SKM-1 (cell line): Measurements from ENCODE around the gene ROR1.

Experiments used
- DNase-seq: peaks from one replicate; lab custom pipeline; 2025; ENCODE audit not compliant: unreplicated experiment; lab: John Stamatoyannopoulos, UW

ROR1 gene

GRCh38 chr1:64126581-64126980, 352.8 kb downstream of the ROR1 start:
- no peak for DNase-seq

DNA sequence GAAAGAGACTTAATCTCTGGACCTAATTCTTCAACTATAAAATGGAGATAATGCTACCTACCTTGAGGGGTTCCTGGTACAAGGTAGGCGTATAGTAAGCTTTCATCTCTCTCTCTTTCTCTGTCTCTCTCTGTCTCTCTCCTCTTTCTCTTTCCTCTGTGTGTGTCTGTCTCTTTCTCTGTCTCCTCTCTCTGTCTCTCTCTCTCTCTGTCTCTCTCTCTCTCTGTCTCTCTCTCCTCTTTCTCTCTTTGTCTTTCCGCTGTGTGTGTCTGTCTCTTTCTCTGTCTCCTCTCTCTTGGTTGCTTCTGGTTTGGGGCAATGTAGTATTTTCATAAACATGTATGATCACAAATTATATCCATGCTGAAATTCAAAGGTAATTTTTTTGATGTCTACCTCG, 353.5 kb downstream of the ROR1 start:
- no peak for DNase-seq

DNA sequence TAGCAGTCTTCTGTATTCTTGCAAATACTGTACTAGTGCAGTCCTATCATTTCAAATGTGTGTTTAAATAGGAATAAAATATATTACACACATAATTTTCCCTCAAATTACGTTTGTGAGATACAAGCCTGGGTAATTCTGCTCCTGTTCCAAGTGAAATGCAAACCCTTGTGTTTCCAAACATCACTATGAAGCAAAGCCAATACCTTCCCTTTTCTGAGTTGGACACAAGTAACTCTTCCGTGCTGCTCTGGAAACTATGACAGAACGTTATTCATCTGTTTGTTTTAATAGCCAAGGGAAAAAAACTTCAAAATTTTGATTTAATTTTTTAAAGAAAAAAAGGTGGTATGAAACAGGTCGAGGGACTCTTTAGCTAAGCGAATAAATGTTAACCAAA, 355.9 kb downstream of the ROR1 start:
- no peak for DNase-seq

DNA sequence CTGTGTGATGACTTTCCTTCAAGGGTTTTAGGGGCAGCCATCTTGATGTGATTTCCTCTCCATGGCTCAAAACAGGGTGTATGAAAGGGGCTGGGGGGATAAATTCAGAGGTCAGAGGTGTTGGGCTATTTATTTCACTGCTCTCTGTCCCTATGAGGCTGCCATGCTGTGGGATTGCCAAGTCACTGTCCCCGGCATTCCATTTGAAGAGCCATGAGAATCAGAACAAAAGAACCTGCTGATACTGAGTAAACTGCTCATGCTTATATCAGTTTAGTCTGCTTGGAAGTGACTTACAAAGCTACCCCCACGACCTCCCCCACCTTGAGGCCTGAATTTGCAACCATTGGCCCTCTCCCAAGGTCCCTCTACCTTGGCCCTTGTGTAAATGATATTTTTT, 357.3 kb downstream of the ROR1 start:
- no peak for DNase-seq

GRCh38 chr1:64133036-64133435, 359.2 kb downstream of the ROR1 start:
- no peak for DNase-seq

DNA sequence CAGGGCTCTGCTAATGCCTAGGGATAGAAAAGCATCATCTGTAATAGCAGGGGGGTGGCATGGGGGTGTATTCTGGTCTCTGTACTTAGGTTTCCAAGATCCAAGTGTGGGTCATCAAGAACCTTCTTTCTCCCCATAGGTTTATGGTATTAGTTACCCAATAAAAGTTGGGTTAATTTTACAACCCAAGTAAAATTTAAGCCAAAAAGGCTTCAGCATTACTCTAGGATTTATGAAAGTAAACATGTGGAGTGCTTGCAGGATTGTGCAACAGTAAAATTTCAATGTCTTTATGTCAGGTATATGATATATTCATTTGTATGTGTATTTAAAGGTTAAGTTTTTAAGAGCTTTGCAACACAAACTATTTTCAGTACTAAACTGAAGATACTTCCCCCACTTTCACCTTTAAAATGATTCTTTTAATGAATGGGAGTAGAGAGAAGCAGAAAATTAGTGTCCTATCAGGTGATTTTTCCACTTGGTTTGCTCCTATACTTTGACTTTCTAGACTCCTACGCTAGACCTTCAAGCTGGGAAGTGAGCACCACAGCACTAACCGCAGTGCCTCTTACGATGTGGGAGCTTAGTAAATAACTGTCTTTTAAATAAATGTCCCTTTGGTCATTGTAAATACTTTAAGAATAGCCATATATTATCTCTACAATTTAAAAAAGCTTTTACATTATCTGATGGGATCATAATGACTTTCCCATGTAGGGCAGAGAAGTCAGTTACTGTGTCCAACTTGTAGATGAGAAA, 361.8 kb downstream of the ROR1 start:
- DNase-seq, result no peak

GRCh38 chr1:64136296-64136695, 362.5 kb downstream of the ROR1 start:
- DNase-seq, result no peak

DNA sequence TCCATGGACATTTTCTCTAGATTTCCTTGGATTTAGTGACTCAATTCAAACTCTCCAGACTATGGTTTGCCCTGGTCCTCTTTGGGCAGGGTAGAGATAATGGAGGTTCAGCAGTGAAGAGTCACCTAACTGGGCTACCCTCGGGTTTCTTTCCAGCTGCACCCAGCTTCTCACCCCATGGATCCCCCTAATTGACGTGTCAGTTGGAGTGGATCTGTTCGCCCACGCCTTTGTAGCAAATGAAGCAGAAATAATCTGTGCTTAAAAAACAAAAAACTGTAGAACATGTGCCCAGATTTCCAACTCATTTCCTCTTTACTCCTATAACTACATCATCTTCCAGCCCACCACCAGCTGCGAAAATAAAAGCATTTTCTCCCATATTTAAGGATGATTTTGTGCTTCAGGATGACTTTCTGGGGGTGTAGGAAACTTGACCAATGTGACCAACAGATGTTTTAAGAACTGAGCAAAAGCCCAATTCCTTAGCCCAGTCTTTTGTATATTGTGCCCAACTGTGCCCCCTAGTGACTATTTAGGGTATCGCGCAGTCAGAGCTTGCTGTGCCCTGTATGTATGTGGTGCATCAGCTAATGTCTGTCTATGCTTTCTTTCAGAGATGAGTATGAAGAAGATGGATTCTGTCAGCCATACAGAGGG, 363.1 kb downstream of the ROR1 start:
- DNase-seq, result no peak

DNA sequence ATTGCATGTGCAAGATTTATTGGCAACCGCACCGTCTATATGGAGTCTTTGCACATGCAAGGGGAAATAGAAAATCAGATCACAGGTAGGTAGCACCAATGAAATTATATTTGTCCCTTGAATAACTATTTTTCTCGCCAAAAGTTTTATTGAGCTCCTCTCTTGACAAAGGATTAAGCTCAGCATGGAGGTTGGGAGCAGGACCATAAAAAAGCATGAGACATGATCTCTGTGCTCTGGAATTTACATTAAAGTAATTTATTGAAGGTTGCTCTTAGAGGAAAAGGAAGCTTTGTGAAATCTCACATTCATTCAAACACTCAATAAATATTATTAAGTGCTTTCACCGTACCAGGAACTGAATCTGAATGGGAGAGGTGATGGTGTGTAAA, 363.6 kb downstream of the ROR1 start:
- DNase-seq, result no peak

GRCh38 chr1:64139877-64140276, 366.1 kb downstream of the ROR1 start:
- no peak for DNase-seq

DNA sequence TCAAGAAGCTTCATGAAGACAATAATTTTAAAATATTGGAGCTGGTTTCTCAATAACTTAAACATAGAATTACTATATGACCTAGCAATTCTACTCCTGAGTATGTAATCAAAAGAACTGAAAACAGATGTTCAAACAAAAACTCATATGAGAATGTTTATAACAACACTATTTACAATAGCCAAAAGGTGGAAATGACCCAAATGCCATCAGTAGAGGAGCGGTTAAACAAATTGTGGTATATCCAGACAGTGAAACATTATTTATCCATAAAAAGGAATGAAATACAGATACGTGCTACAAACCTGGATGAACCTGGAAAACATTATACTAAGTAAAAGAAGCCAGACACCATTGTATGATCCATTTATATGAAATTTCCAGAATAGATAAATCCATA, 366.8 kb downstream of the ROR1 start:
- no peak for DNase-seq

GRCh38 chr1:64147045-64147724, 373.4 kb downstream of the ROR1 start:
- DNase-seq, result no peak

DNA sequence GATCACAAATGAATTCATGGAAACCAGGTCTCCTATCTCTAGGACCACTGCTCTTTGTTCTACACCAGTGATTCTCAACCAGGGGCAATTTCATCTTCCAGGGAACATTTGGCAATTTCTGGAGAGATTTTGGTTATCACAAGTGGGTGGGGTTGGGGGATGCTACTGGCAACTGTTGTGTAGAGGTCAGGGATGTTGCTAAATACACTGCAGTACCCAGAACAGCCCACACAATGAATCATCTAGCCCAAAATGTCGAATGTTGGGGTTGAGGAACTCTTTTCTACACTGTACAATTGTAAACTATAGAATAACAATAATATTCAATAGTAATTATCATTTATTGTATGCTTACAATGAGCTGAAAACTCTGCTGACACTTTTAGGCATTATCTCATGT, 373.9 kb downstream of the ROR1 start:
- no peak for DNase-seq

GRCh38 chr1:64150266-64150665, 376.4 kb downstream of the ROR1 start:
- DNase-seq, result no peak

DNA sequence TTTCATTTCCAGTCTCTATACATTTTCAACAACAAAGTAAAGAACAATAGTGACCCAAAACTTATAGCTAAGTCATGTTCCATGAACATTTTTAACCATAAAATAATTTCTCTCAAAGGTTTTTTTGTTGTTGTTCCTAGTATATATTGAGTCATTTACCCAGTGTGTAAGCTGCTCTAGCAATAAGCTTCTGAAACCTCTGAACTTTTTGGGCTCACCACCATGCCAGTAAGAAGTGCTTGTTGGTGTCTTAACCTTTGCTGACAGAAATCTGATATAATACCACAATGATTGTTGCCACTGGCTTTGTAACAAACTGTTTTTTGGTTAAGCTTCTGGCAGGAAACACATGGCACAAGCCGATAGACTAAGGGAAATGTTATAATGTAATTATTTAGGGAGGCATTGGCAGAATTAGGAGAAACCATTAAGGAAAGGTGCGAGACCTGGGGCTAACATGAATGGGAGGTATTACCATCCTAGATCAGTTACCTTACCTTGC, 377.0 kb downstream of the ROR1 start:
- no peak for DNase-seq

DNA sequence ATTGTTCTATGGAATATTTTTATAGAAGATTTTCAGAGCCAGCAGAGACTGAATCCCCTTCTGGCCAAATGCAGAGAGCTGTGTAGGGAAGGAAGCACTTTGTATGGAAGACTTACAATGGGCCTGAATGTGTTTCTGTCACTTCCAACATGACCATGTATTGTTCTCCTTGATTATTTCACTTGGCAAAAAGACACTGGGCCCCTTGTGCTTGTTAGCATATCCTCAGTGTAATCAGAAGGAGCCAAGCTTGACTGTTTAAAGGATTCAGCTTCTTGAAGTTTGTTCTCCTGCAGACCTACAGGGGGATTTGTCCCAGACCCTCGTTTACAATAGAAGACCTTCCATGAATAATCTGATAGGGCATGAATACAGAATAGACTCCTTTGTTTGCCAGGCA, 381.5 kb downstream of the ROR1 start:
- no peak for DNase-seq

- DNase-seq, result no peak
These were observed 387.6 kb downstream of the ROR1 start for GRCh38 chr1:64161357-64161941.

- DNase-seq, result no peak
These were observed 388.3 kb downstream of the ROR1 start for GRCh38 chr1:64162151-64162550.

- DNase-seq, result no peak
These were observed 389.0 kb downstream of the ROR1 start for GRCh38 chr1:64162804-64163203.

GRCh38 chr1:64163431-64163830, 389.6 kb downstream of the ROR1 start:
- no peak for DNase-seq

DNA sequence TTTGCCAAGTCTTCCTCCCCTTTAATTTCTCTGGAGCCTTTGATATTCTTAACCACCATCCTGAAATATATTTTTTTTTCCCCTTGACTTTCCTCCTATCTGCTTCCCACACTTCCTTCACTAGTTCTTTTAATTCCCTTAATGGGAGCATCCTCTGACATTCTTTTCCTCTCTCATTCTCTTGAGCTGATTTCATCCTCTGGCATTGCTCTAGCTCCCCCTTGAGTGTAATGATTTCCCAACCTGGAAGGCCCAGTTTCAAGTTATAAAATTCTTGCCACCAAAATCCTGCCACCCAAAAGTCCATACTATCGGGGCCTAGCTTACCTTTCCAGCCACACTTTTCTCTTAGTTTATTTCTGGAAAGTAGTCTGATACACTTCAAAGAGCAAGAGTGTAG, 390.2 kb downstream of the ROR1 start:
- DNase-seq, result no peak

GRCh38 chr1:64166629-64167028, 392.8 kb downstream of the ROR1 start:
- DNase-seq, result no peak
